ENCODE data around the gene GTF2F2.

The GTF2F2 gene

GRCh38 chr13:45216193-45216592 lies 95.9 kb downstream of the GTF2F2 start:
- H3K27ac ChIP-seq: no peak overlapping the region
- DNase-seq: no peak
- in situ Hi-C loops (cut with HindIII; ENCODE audit: low pct_ligation_motif_present, low sequenced_read_pairs): no loop called here
- no peaks in the 10 kb centered on the region for H3K27me3 ChIP-seq (replicated peaks)
- no peak overlapping the region for H3K4me3 ChIP-seq (ENCODE audit: low read depth, low read length)
- no peaks in the 10 kb centered on the region for H3K36me3 ChIP-seq (replicated peaks)
- no peak for TF ChIP-seq CTCF (IDR thresholded peaks at IDR 0.05; ENCODE audit: low read depth, low read length, missing control alignments)

GRCh38 chr13:45218689-45219088 lies 98.4 kb downstream of the GTF2F2 start:
- TF ChIP-seq CTCF (IDR thresholded peaks at IDR 0.05; ENCODE audit: low read depth, low read length, missing control alignments): no peak
- Histone ChIP-seq H3K27ac (no peak overlapping the region), H3K4me3 (ENCODE audit: low read depth, low read length) (no peak overlapping the region), H3K27me3 (replicated peaks) (no peaks in the 10 kb centered on the region), H3K36me3 (replicated peaks) (no peaks in the 10 kb centered on the region)
- in situ Hi-C loops (cut with HindIII; ENCODE audit: low pct_ligation_motif_present, low sequenced_read_pairs): no loop called here
- DNase-seq: no peak

- no peak overlapping the region for H3K4me3 ChIP-seq (ENCODE audit: low read depth, low read length)
- in situ Hi-C loops (cut with HindIII; ENCODE audit: low pct_ligation_motif_present, low sequenced_read_pairs): no loop called here
These were observed 99.0 kb downstream of the GTF2F2 start for GRCh38 chr13:45219123-45219891.

GRCh38 chr13:45219938-45220375 lies 99.6 kb downstream of the GTF2F2 start:
- DNase-seq: peak; percentile 39
- H3K27me3 ChIP-seq (replicated peaks): no peaks in the 10 kb centered on the region
- peak overlapping the region; percentile 47 for H3K27ac ChIP-seq
- no peak for TF ChIP-seq CTCF (IDR thresholded peaks at IDR 0.05; ENCODE audit: low read depth, low read length, missing control alignments)
- in situ Hi-C loops (cut with HindIII; ENCODE audit: low pct_ligation_motif_present, low sequenced_read_pairs): no loop called here
- H3K36me3 ChIP-seq (replicated peaks): no peaks in the 10 kb centered on the region
- no peak overlapping the region for H3K4me3 ChIP-seq (ENCODE audit: low read depth, low read length)

More at GRCh38 chr13:45219123-45219891, 99.0 kb downstream of the GTF2F2 start:
- TF ChIP-seq CTCF (IDR thresholded peaks at IDR 0.05; ENCODE audit: low read depth, low read length, missing control alignments): no peak
- DNase-seq: no peak
- H3K27me3 ChIP-seq (replicated peaks): no peaks in the 10 kb centered on the region
- H3K36me3 ChIP-seq (replicated peaks): no peaks in the 10 kb centered on the region
- H3K27ac ChIP-seq: peak overlapping the region; percentile 47

GRCh38 chr13:45220403-45220802 lies 100.1 kb downstream of the GTF2F2 start:
- no peak for DNase-seq
- in situ Hi-C loops (cut with HindIII; ENCODE audit: low pct_ligation_motif_present, low sequenced_read_pairs): no loop called here
- Histone ChIP-seq H3K4me3 (ENCODE audit: low read depth, low read length) (no peak overlapping the region), H3K27me3 (replicated peaks) (no peaks in the 10 kb centered on the region), H3K27ac (peak overlapping the region; percentile 47), H3K36me3 (replicated peaks) (no peaks in the 10 kb centered on the region)
- TF ChIP-seq CTCF (IDR thresholded peaks at IDR 0.05; ENCODE audit: low read depth, low read length, missing control alignments): no peak

- Histone ChIP-seq H3K4me3 (ENCODE audit: low read depth, low read length) (no peak overlapping the region), H3K36me3 (replicated peaks) (no peaks in the 10 kb centered on the region), H3K27ac (no peak overlapping the region), H3K27me3 (replicated peaks) (no peaks in the 10 kb centered on the region)
- in situ Hi-C loops (cut with HindIII; ENCODE audit: low pct_ligation_motif_present, low sequenced_read_pairs): no loop called here
- no peak for DNase-seq
- TF ChIP-seq CTCF (IDR thresholded peaks at IDR 0.05; ENCODE audit: low read depth, low read length, missing control alignments): no peak
These were observed 102.2 kb downstream of the GTF2F2 start for GRCh38 chr13:45222516-45222915.
